Stimulated activated CD8-positive, alpha-beta memory T cell treated with anti-CD3 and anti-CD28 coated beads, Interleukin-12 subunit alpha, Interleukin-12 subunit beta, amount 100 ng/mL, for 4 hours (primary cell): ENCODE results near the gene EIF5A2.
"Not testable (repeated sequence)": the region's sequence is repeated elsewhere in the genome, so short reads cannot be mapped to it uniquely, and the experiment has no call there.

Experiments
- DNase-seq: peaks from one replicate; pipeline ENCODE4 v3.0.0-alpha.2; 2020; ENCODE audit warnings: low read depth

The EIF5A2 gene

GRCh38 chr3:170896781-170897180, 11.7 kb downstream of the EIF5A2 start:
- no peak for DNase-seq

- not testable (repeated sequence) for DNase-seq
Measured at GRCh38 chr3:170896333-170896732, 12.1 kb downstream of the EIF5A2 start.

DNA sequence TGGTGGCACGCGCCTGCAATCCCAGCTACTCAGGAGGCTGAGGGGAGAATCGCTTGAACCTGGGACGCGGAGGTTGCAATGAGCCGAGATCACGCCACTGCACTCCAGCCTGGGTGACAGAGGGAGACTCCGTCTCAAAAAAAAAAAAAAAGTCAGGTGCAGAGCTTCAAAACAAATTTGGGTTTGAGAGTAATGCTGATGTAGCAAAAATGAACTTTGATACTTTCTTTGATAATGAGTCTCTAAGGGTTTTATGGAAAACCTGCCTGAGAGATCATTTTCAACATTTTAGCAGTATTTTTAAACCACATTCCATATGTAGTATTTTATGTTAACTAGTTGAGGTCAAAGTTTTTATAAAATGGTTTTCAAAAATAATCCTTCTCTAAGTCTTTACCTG, 14.5 kb downstream of the EIF5A2 start:
- DNase-seq: no peak

GRCh38 chr3:170889630-170890029, 18.8 kb downstream of the EIF5A2 start:
- DNase-seq: no peak

GRCh38 chr3:170889132-170889531, 19.3 kb downstream of the EIF5A2 start:
- DNase-seq: no peak

DNA sequence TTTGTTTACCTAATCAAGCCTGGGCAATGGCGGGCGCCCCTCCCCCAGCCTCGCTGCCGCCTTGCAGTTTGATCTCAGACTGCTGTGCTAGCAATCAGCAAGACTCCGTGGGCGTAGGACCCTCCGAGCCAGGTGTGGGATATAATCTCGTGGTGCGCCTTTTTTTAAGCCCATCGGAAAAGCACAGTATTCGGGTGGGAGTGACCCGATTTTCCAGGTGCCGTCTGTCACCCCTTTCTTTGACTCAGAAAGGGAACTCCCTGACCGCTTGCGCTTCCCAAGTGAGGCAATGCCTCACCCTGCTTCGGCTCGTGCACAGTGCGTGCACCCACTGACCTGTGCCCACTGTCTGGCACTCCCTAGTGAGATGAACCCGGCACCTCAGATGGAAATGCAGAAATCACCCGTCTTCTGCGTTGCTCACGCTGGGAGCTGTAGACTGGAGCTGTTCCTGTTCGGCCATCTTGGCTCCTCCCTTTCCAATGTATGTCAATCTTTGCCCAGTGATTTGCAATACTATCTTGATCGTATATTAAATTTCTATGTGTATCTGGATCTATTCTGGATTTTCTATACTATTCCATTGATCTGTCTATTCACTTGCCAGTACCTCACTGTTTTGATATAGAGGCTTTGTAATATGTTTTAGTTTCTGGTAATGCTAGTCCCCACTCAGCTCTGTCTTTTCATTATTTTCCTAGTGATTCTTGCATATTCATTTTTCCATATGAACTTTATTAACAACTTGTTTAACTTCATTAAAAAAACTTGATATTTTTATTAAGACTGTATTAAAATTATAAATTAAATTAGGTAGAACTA, 24.1 kb downstream of the EIF5A2 start:
- DNase-seq: not testable (repeated sequence)

DNA sequence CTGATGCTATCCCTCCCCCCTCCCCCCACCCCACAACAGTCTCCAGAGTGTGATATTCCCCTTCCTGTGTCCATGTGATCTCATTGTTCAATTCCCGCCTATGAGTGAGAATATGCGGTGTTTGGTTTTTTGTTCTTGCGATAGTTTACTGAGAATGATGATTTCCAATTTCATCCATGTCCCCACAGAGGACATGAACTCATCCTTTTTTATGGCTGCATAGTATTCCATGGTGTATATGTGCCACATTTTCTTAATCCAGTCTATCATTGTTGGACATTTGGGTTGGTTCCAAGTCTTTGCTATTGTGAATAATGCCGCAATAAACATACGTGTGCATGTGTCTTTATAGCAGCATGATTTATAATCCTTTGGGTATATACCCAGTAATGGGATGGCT, 29.7 kb downstream of the EIF5A2 start:
- DNase-seq: not testable (repeated sequence)

GRCh38 chr3:170877311-170877710, 31.1 kb downstream of the EIF5A2 start:
- not testable (repeated sequence) for DNase-seq

- DNase-seq: no peak
Measured at GRCh38 chr3:170876537-170876936, 31.9 kb downstream of the EIF5A2 start.

GRCh38 chr3:170869645-170870593, 38.5 kb downstream of the EIF5A2 start, which contains the start of gene RPL22L1:
Gene RPL22L1 (minus strand): TSS chr3:170870195. CDS start chr3:170870167, 28 bp downstream.
- peak; percentile 87 for DNase-seq

GRCh38 chr3:170869239-170869590, 39.2 kb downstream of the EIF5A2 start:
- DNase-seq: no peak

DNA sequence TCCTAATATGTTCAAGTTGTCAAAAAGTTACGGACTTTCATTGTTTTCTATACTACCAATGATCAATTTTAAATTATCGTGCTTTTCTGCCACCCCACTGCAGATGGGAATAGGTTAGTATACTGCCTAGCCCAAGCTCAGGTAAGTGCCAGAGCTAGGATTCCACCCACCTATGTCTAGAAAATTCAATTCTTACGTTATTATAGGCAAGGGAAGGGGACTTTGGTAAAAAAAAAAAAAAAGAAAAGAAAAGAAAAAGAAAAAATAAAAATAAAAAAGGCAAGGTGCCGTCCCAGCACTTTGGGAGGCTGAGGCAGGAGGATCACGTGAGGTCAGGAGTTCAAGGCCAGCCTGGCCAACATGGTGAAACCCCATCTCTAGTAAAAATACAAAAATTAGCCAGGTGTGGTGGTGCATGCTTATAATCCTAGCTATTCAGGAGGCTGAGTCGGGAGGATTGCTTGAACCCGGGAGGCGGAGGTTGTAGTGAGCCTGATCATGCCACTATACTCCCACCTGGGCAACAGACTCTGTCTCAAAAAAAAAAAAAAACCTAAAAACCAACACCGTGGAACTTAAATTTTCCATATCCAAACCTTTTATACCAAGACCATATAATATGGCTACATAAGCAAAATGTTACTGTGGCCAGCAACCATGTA, 39.7 kb downstream of the EIF5A2 start:
- no peak for DNase-seq

GRCh38 chr3:170867143-170867937, 41.1 kb downstream of the EIF5A2 start:
- DNase-seq: no peak

DNA sequence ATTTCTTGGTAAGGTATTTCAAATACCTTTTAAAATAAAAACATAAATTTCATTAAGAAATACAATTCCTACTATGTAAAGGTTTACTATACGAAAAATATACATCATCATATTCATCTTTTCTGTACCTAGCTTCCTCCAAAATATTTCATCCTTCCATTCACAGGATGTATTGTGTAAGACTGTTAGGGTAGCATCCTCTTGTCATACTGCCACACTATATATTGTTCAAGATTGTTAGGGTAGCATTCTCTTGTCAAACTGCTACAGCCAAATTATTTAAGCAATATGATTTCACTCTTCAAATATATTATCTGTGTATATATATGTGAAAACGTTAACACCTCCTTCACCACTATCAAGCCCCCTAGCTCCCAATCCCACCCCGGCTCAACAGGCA, 41.9 kb downstream of the EIF5A2 start:
- no peak for DNase-seq

DNA sequence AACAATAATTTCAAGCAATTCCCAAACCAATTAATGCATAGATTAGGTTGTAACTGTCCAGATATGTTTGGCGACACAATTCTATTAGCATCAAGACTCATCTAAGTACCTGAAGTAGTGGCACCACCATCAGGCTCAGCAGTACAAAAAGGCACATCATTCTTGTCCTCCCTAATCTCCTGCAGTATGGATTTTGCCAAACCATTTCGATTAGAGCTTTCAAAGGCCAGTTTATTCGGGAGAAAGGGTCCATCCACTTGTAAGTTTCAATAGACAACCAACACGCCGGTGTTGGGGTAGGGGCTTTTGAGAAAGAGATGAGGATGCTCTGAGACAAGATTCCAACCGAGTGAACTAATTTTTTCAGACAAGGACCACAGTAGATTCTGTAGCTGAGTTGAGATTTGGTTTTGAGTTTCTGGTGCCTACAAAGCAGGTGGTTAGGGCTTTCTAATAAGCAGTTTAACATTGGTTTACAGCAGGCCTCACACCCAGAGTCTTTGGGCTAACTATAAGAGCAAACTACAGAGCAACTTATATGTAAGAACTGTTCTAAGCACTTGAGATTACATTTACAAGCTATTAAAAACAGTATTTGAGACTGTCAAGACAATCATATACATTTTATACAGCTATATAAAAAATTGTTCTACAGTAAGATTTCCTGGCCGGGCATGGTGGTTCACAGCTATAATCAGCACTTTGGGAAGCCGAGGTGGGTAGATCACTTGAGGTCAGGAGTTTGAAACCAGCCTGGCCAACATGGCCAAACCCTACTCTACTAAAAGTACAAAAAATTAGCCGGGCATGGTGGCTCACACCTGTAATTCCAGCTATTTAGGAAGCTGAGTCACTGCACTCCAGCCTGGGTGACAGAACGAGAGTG, 43.0 kb downstream of the EIF5A2 start:
- no peak for DNase-seq

DNA sequence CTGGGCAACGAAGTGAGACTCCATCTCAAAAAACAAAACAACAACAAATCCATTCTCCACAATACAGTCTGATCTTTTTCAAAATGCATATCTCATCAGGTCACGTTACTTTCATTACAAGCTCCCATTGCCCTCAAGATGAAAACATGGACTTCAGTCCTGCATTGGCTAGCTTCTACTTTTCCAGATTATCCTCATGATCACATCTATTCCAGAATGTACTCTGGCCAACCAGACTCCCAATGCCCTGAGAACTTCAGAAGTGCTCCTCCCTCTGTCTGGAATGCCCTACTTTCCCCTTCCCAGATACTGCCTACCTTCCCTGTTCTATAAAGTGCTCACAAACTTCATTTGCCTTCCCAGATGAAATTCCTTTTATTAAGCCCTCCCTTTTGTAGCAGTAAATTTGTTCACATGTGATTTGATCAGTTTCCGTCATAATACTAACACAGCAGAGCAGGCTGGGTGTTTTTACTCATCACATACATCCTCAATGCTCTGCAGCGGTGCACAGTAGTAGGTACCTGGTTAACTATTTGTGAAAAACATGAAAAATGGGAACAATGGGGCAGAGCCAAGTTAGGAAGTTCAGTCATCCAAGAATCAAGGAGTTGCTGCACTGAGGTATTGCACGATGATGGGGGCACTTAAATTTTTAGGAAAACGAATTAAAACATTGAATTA, 43.8 kb downstream of the EIF5A2 start:
- DNase-seq: no peak

- no peak for DNase-seq
Measured at GRCh38 chr3:170863816-170864215, 44.6 kb downstream of the EIF5A2 start.

GRCh38 chr3:170862618-170863374, 45.6 kb downstream of the EIF5A2 start:
- DNase-seq: no peak

DNA sequence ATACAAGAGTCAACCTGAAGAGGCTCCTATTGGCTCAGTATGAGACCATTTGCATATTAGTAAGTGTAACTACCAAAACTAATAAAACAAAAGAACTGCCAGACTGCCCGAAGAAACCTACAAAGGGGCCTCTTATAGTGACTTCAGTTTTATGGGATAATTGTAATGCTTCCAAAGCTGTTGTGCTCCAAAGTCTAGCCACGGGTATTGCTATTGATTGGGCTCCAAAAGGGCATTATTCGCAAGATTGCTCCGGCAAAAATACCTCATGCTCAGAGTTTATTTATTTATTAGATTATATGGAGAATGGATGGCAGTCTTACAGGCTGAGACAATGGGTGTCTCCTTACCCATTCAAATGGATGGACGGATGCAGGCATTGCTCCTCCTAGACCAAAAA, 49.8 kb downstream of the EIF5A2 start:
- DNase-seq: no peak
